DOHH2 (cell line): Measurements from ENCODE around the gene EHMT1.

ENCODE experiments used
- EZH2phosphoT487 ChIP-seq: fragments of 200-600 bp; sonication (generic); IDR thresholded peaks from 2 replicates; pipeline ENCODE4 v1.6.1; 2017; ENCODE audit warnings: borderline replicate concordance, mild to moderate bottlenecking, antibody characterized with exemption, low read length, moderate library complexity, mixed read lengths
- TF ChIP-seq, protein P1 (sequence below): fragments of 200-600 bp; sonication (generic); IDR thresholded peaks from one replicate; pipeline ENCODE4 v1.5.1; 2014; ENCODE audit warnings: antibody characterized with exemption, mild to moderate bottlenecking, low read depth, low read length; ENCODE audit not compliant: poor library complexity, severe bottlenecking

DNA sequence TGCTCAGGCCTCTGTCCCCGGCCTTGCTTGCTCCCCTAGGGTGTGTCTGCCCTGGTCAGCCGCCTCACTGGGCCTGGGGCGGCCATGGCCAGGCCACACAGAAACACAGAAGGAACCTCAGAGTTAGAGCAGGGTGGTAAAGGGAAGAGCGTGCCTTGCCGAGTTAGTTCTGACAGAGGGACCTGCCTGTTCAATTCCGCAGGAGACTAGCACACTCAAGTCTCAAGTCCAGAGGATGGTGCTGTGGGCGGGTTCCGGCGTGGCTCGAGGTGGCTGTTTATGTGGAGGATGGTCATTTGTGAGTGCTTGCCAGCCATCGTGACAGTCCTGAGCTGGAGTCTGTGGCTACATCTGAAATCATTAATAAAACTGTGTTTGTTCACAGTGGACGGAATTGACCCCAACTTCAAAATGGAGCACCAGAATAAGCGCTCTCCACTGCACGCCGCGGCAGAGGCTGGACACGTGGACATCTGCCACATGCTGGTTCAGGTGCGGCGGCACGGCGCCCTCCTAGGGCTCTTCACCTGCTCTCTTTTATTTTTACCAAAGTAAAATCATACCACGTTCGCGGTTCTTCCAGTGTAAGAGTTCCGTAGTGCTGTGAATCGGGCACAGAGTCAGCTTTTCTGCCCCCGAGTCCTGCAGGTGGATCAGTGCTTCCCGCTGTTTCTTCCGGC lies 163.2 kb downstream of the EHMT1 start:
- TF ChIP-seq, protein P1, sequence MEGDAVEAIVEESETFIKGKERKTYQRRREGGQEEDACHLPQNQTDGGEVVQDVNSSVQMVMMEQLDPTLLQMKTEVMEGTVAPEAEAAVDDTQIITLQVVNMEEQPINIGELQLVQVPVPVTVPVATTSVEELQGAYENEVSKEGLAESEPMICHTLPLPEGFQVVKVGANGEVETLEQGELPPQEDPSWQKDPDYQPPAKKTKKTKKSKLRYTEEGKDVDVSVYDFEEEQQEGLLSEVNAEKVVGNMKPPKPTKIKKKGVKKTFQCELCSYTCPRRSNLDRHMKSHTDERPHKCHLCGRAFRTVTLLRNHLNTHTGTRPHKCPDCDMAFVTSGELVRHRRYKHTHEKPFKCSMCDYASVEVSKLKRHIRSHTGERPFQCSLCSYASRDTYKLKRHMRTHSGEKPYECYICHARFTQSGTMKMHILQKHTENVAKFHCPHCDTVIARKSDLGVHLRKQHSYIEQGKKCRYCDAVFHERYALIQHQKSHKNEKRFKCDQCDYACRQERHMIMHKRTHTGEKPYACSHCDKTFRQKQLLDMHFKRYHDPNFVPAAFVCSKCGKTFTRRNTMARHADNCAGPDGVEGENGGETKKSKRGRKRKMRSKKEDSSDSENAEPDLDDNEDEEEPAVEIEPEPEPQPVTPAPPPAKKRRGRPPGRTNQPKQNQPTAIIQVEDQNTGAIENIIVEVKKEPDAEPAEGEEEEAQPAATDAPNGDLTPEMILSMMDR: no peak
- no peak for TF ChIP-seq EZH2phosphoT487
